ENCODE measurements around the gene PPIA. TPM values are rescaled to one million over a fixed set of nuclear protein-coding genes. Genes with fewer than 3 reads are reported as not detected.
"Not testable (repeated sequence)": the region's sequence is repeated elsewhere in the genome, so short reads cannot be mapped to it uniquely, and the experiment has no call there.

Gene PPIA
- total RNA-seq, 1 experiment from 2014 or later: 4,753 TPM

GRCh38 chr7:44762300-44762699, 34.2 kb upstream of the PPIA start:
- DNase-seq (ENCODE audit: low spot score): no peak
- in situ Hi-C loops (cut with HindIII; ENCODE audit: low sequenced_read_pairs): no loop called here

DNA sequence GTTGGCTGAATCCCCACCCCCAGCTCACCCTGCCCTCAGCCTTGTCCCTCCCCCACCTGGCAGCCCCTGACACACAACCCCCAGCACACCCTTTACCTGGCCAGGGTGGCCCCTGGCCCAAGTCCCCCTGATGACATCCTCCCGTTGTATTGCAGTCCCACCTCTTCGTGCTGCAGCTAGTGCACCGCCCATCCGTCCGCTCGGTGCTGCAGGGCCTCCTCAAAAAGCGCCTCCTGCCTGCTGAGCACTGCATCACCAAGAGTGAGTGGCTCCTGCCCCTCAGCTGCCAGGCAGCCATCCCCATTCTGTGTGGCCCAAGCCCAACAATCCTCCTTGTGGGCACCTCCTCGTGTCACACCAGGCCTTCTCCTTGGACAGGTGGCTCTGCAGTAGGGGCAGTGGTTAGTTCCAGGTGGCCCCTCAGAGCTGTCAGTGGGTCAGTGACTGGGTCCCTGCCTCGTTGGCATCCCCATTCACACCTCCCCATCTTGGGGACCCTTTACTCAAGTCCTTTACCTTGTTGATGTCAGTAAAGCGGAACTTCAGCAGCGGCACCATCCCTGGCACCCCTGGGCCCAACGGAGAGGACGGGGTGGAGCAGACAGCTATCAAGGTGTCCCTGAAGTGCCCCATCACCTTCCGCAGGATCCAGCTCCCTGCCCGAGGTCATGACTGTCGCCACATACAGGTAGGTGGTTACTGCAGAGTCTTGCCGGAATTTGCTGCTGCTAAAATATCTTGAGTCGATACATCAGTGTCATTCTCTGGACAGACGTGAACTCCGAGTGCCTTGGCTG, 33.6 kb upstream of the PPIA start:
- in situ Hi-C loops (cut with HindIII; ENCODE audit: low sequenced_read_pairs): no loop called here

DNA sequence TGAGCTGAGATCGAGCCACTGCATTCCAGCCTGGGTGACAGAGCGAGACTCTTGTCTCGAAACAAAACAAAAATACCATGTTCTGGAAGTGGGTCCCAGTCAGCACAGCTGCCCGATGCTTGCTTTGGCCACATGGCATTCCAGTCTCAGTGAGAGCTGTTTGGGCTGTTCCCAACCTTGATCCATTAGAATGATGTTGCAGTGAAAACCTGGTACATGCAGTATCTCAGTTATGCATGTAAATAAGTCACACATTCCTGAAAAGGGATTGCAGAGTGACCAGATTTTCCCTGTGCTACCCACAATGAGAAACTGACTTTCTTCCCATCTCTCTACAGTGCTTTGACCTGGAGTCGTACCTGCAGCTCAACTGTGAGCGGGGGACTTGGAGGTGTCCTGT, 32.4 kb upstream of the PPIA start:
- DNase-seq (ENCODE audit: low spot score): no peak
- in situ Hi-C loops (cut with HindIII; ENCODE audit: low sequenced_read_pairs): no loop called here

More for the DNA sequence above, 33.6 kb upstream of the PPIA start:
- DNase-seq (ENCODE audit: low spot score): no peak

DNA sequence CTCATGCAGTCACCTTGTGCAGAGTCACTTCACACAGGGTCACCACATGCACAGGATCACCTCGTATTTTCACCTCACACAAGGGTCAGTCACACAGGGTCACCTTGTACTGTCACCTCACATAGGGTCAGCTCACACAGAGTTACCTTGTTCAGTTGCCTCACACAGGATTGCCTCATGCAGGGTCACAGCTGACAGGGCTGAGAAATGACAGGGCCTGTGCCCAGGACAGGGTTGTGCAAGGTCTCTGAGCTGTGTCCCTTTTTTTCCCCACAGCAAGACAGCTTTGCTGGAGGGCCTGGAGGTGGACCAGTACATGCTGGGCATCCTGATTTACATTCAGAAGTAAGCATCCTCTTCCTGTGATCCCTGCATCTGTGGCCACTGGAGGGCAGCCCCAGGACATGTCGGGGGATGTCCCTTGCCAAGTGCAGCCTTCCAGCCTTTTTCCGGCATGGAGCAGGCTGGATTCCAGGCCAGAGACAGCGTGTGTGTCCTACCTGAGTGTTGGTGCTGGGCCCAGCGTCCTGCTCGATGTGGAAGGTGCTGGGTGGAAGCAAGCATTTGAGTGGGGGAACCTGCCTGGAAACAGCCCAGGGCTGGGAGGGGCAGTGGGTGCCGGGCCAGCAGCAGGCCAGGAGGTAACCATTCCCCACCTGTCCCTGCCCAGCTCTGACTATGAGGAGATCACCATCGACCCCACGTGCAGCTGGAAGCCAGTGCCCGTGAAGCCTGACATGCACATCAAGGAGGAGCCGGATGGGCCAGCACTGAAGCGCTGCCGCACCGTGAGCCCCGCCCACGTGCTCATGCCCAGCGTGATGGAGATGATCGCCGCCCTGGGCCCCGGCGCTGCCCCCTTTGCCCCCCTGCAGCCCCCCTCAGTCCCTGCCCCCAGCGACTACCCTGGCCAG, 31.6 kb upstream of the PPIA start:
- peak; percentile 68 for DNase-seq (ENCODE audit: low spot score)
- in situ Hi-C loops (cut with HindIII; ENCODE audit: low sequenced_read_pairs): no loop called here

DNA sequence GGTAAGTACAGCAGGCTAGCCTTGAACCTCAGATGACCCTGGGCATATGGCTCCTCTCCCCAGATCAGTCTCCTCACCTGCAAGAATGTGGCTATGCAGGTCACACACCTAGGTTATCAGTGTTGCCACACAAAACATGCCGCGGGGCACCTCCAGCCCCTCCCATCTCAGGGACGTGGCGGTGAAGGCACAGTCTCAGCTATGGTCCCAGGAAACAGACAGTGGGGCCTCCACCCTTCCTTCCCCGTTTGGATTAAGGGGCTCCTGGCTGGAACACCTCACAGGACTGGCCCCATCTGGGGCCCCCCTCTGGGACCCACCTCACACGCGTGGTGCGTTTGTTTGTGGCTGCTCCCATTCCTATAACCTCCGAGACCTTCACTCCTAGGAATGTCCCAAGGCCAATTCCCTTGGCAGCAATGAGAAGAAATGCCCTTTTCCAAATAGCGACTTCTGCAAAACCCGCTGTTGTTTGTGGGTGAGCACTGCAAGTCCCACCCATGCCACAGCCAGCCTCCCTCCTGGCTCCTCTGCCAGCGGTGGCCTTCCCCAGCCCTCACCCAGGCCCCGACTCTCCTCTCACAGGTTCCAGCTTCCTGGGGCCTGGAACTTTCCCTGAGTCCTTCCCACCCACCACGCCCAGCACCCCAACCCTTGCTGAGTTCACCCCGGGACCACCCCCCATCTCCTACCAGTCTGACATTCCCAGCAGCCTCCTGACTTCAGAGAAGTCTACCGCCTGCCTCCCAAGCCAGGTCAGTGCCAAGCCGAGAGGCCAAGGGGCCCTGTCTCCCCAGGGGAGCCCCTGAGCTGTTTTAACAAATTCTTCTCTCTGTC, 30.7 kb upstream of the PPIA start:
- DNase-seq (ENCODE audit: low spot score): no peak
- in situ Hi-C loops (cut with HindIII; ENCODE audit: low sequenced_read_pairs): no loop called here

DNA sequence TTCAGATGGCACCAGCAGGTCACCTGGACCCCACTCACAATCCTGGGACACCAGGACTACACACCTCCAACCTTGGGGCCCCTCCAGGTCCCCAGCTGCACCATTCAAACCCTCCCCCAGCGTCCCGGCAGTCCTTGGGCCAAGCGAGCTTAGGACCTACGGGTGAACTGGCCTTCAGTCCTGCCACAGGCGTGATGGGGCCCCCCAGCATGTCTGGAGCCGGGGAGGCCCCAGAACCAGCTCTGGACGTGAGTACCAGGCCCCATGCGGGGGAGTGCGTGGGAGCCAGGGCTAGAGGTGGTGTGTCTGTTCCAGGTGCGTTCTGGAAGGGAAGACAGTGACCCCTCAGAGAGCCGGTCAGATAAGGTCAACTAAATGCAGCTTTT, 30.1 kb upstream of the PPIA start:
- no peak for DNase-seq (ENCODE audit: low spot score)

DNA sequence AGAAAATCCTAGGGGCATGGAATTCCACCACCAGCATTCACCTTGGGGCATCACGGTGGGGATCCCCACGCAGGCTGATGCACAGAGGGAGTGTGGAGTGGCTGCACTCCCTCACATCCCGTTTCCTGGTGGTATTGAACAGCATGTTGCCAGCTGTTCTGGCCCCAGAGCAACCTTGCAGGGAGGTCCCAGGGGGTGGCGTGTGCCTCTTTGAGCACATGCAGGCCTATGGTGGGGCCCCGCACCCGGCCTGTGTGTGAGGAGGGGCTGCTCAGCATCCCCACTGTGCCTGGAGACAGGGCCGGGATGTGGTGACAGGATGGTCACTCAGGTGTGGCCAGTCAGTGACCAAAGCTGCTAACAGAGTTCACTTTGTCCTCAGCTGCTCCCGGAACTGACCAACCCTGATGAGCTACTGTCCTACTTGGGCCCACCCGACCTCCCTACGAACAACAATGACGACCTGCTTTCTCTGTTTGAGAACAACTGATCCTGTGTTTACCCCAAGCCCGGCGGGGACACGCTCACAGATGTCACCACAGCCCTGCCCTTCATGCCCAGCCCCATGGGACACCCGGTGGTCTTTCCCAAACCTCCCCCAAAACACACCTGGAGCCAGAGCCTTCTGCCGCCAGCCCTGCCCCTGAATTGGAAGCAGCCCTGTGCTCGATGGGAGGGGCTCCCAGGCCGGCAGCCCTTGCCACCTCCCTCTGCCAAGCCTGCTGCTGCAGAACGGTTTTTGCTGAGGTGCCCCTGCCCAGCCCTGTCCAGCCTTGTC, 29.2 kb upstream of the PPIA start:
- DNase-seq (ENCODE audit: low spot score): no peak
- in situ Hi-C loops (cut with HindIII; ENCODE audit: low sequenced_read_pairs): no loop called here

More for the DNA sequence above, 30.1 kb upstream of the PPIA start:
- in situ Hi-C loops (cut with HindIII; ENCODE audit: low sequenced_read_pairs): no loop called here

DNA sequence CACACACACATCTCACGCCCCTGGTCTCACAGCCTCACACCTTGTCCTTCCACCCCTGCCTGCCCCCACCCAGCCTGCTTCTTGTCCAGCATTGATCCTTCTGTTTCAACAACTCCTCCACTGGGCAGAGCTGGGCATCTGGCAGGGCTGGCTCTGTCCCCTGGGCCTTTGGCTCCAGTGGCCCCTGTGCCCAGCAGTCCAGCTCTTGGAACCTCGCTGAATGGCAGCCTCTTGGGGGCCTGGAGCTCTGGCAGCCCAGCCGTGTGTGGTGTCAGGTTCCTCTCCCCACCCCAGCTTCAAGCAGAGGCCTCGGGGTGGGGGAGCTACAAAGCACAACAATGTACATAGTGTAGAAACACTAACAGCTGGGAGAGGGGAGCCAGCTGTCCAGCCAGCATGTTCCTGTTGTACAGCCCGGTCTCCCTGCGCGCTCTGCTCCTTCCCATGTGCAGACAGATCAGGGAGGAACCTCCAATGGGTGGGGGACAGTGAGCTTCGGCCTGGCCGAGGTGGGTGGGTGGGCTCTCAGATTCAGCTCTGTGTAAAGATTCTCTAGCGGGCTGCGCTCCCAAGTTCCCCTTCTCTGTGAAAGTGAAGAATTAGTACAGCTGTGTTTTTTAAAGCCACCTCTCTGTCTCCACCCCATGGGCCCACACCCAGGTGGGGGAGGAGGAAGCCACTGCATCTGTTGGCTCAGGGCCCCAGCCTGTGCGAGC, 28.4 kb upstream of the PPIA start:
- no peak for DNase-seq (ENCODE audit: low spot score)
- in situ Hi-C loops (cut with HindIII; ENCODE audit: low sequenced_read_pairs): no loop called here

DNA sequence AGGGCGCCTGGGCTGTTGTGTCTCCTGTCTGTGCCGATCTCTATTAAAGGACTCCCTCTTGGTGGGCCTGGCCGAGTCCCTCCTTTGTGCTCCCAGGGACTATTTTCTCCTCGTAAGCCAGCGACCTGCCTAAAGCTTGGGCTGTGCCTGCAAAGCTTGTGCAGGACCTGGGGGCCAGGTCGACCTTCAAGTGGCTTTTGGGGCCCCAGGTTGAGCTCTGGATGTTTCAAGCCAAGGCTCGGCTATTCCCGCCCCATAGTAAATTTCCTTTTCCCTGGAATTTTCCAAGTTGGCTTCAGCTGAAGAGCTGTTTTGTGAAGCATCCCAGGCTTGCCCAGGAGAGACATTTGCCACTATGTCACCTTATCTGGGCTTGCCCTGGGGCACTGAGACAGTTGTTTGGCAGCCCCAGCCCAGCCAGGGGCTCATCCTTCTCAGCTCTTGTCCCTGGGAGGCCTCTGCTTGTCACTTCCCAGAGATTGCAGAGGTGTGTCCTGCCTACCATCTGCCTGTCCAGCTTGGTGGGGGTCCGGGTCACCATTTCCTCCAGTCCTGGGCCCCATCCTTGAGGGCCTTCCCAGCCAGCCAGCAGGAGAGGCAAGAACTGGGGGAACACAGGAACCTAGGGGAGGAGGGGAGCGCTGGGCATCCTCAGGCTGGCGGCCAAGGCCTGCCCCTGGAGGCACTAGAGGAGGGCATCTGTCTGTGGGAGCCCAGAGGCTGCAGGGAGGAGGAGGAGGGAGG, 27.7 kb upstream of the PPIA start:
- in situ Hi-C loops (cut with HindIII; ENCODE audit: low sequenced_read_pairs): no loop called here
- peak; percentile 60 for DNase-seq (ENCODE audit: low spot score)

- in situ Hi-C loops (cut with HindIII; ENCODE audit: low sequenced_read_pairs): no loop called here
- DNase-seq (ENCODE audit: low spot score): peak; percentile 23
Measured at GRCh38 chr7:44769376-44769775, 27.1 kb upstream of the PPIA start.

GRCh38 chr7:44769776-44770294, 26.6 kb upstream of the PPIA start:
- DNase-seq (ENCODE audit: low spot score): peak; percentile 29
- in situ Hi-C loops (cut with HindIII; ENCODE audit: low sequenced_read_pairs): no loop called here

GRCh38 chr7:44771358-44771757, 25.1 kb upstream of the PPIA start:
- DNase-seq (ENCODE audit: low spot score): no peak
- in situ Hi-C loops (cut with HindIII; ENCODE audit: low sequenced_read_pairs): no loop called here

GRCh38 chr7:44772440-44772839, 24.0 kb upstream of the PPIA start:
- DNase-seq (ENCODE audit: low spot score): no peak
- in situ Hi-C loops (cut with HindIII; ENCODE audit: low sequenced_read_pairs): no loop called here

DNA sequence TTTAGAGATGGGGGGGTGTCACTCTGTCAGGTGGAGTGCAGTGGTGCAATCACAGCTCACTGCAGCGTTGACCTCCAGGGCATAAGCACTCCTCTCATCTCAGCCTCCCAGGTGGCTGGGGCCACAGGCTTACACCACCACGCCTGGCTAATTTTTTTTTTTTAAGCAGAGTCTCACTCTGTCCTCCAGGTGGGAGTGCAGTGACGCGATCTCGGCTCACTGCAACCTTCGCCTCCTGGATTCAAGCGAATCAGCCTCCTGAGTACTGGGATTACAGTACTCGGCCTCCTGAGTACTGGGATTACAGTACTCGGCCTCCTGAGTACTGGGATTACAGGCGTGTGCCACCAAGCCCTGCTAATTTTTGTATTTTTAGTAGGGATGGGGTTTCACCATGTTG, 23.6 kb upstream of the PPIA start:
- DNase-seq (ENCODE audit: low spot score): no peak
- in situ Hi-C loops (cut with HindIII; ENCODE audit: low sequenced_read_pairs): no loop called here

DNA sequence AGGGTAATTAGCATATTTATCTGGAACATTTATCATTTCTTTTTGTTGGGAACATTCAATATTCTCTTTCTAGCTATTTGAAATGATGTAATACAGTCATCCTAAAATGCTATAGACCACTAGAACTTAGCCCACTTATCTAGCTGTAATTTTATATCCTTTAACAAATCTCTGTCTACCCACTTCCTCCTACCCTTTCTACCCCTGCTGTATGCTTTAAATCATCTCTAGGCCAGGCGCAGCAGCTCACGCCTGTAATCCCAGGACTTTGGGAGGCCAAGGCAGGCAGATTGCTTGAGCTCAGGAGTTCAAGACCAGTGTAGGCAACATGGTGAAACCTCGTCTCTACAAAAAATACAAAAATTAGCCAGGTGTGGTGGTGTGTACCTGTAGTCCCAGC, 22.0 kb upstream of the PPIA start:
- DNase-seq (ENCODE audit: low spot score); in situ Hi-C loops (cut with HindIII; ENCODE audit: low sequenced_read_pairs): not testable (repeated sequence)

- in situ Hi-C loops (cut with HindIII; ENCODE audit: low sequenced_read_pairs): no loop called here
Measured at GRCh38 chr7:44775383-44776107, 20.9 kb upstream of the PPIA start.

GRCh38 chr7:44776211-44776610, 20.3 kb upstream of the PPIA start:
- DNase-seq (ENCODE audit: low spot score): no peak
- in situ Hi-C loops (cut with HindIII; ENCODE audit: low sequenced_read_pairs): no loop called here

More at GRCh38 chr7:44775383-44776107, 20.9 kb upstream of the PPIA start:
- no peak for DNase-seq (ENCODE audit: low spot score)
